Fibroblast of mammary gland (primary cell): ENCODE measurements around the gene SLCO2A1.
A peak's percentile ranks its signal among the peaks of the same experiment; 100 is the strongest.

Experiments
- DNase-seq: peaks from one replicate; pipeline ENCODE4 v3.0.0-alpha.2; 2010; ENCODE audit warnings: low read depth
- H3K4me3 ChIP-seq: 2 replicates; pipeline ENCODE4 v1.5.1; 2011; ENCODE audit warnings: low read depth, mild to moderate bottlenecking, low read length, moderate library complexity; ENCODE audit not compliant: control insufficient read depth
- CTCF ChIP-seq: conservative IDR thresholded peaks from 2 replicates; pipeline ENCODE4 v1.5.1; 2011; ENCODE audit warnings: low read depth, low read length, inconsistent platforms; ENCODE audit not compliant: control insufficient read depth, insufficient read depth

Gene SLCO2A1

GRCh38 chr3:134034005-134034785 is 4.5 kb upstream of the SLCO2A1 start:
- DNase-seq = no peak
- TF ChIP-seq CTCF = no peak
- H3K4me3 ChIP-seq = no peak overlapping the region

GRCh38 chr3:134033315-134033996 is 3.7 kb upstream of the SLCO2A1 start:
- no peak for TF ChIP-seq CTCF
- DNase-seq = no peak
- no peak overlapping the region for H3K4me3 ChIP-seq

- TF ChIP-seq CTCF = no peak
- DNase-seq = no peak
- H3K4me3 ChIP-seq = no peak overlapping the region
Observed at GRCh38 chr3:134031348-134031915, 1.7 kb upstream of the SLCO2A1 start.

- H3K4me3 ChIP-seq = peak overlapping the region; percentile 34
- no peak for TF ChIP-seq CTCF
- DNase-seq = no peak
Observed at GRCh38 chr3:134030379-134031347, 938 bp upstream of the SLCO2A1 start.

- no peak for TF ChIP-seq CTCF
- H3K4me3 ChIP-seq = peak overlapping the region; percentile 34
- no peak for DNase-seq
Observed at GRCh38 chr3:134029256-134029733, 430 bp downstream of the SLCO2A1 start.
